H1 (cell line): ENCODE measurements around the gene FBXO5. TPM values are rescaled to one million over a fixed set of nuclear protein-coding genes. Genes with fewer than 3 reads are reported as not detected.

Experiments used
- CTCF ChIA-PET: fragments of 300-600 bp; sonication (Branson Sonifier 250); formaldehyde crosslinking; loops from one replicate; lab custom pipeline; 2021; ENCODE audit not compliant: partially characterized antibody; lab: Charles Lee
- POLR2A ChIA-PET: fragments of 300-600 bp; sonication (Branson Sonifier 250); formaldehyde crosslinking; loops from one replicate; lab custom pipeline; 2021; ENCODE audit warnings: inconsistent platforms; ENCODE audit not compliant: partially characterized antibody; lab: Charles Lee
- DNase-seq, 2 experiments: peaks; one replicate each; pipeline versions ENCODE4 v3.0.0 to v3.0.0-alpha.2; 2010 to 2022; ENCODE audit warnings: low spot score in 2 of 2, low read depth in 1 of 2, mixed read lengths in 1 of 2
- FAIRE-seq: peaks from 2 replicates; lab custom pipeline; 2011; peaks lifted over from hg19 to GRCh38; lab: Jason Lieb, UNC
- H2AFZ ChIP-seq: 2 replicates; pipeline ENCODE4 v1.8.1; 2012; ENCODE audit warnings: low read length, inconsistent platforms
- H2AK5ac ChIP-seq: 2 replicates; pipeline ENCODE4 v1.6.1; 2013; ENCODE audit warnings: low read depth, low read length
- H2BK120ac ChIP-seq: replicated peaks from 2 replicates; pipeline ENCODE3; 2013; ENCODE audit warnings: low read depth, low read length, inconsistent platforms
- H2BK12ac ChIP-seq: 2 replicates; pipeline ENCODE4 v1.6.1; 2013; ENCODE audit warnings: low read depth, low read length
- H2BK15ac ChIP-seq: 2 replicates; pipeline ENCODE4 v1.6.1; 2013; ENCODE audit warnings: low read length
- H2BK20ac ChIP-seq: 2 replicates; pipeline ENCODE4 v1.6.1; 2013; ENCODE audit warnings: low read length
- H2BK5ac ChIP-seq: 2 replicates; pipeline ENCODE4 v1.6.1; 2013; ENCODE audit warnings: low read depth, low read length
- H3K14ac ChIP-seq: 2 replicates; pipeline ENCODE4 v1.6.1; 2013; ENCODE audit warnings: inconsistent platforms; ENCODE audit not compliant: insufficient read length
- H3K18ac ChIP-seq: 2 replicates; pipeline ENCODE4 v1.6.1; 2013; ENCODE audit warnings: low read length; ENCODE audit errors: extremely low read depth
- H3K23ac ChIP-seq: 2 replicates; pipeline ENCODE4 v1.6.1; 2013; ENCODE audit warnings: inconsistent platforms; ENCODE audit not compliant: insufficient read length
- H3K23me2 ChIP-seq: 2 replicates; pipeline ENCODE4 v1.6.1; 2013; ENCODE audit warnings: low read depth, low read length
- H3K27ac ChIP-seq: 2 replicates; pipeline ENCODE4 v1.6.1; 2011; ENCODE audit warnings: low read depth, low read length, inconsistent platforms
- H3K27me3 ChIP-seq, 4 experiments: replicated peaks in 1 of 4; 1 replicate in 1 of 4; 2 replicates in 3 of 4; pipeline versions ENCODE4 v1.6.1 to v1.8.1; 2011 to 2013; ENCODE audit warnings: low read length in 3 of 4, mild to moderate bottlenecking in 3 of 4, inconsistent platforms in 2 of 4, mixed read lengths in 2 of 4, moderate library complexity in 1 of 4; ENCODE audit not compliant: control insufficient read depth in 3 of 4, insufficient read depth in 3 of 4; ENCODE audit errors: extremely low read depth in 1 of 4
- H3K36me3 ChIP-seq, 4 experiments: 2 replicates each; pipeline versions ENCODE4 v1.6.1 to v1.8.1; 2011 to 2013; ENCODE audit warnings: mild to moderate bottlenecking in 4 of 4, low read length in 3 of 4, moderate library complexity in 2 of 4, control low read depth in 1 of 4, inconsistent platforms in 1 of 4; ENCODE audit not compliant: insufficient read depth in 4 of 4, control insufficient read depth in 2 of 4
- H3K4ac ChIP-seq: replicated peaks from 2 replicates; pipeline ENCODE3; 2013; ENCODE audit warnings: low read length, low read depth, mixed read lengths, inconsistent platforms; ENCODE audit not compliant: insufficient read length
- H3K4me1 ChIP-seq, 4 experiments: replicated peaks in 1 of 4; 1 replicate in 1 of 4; 2 replicates in 3 of 4; pipeline versions ENCODE4 v1.6.1 to v1.8.1; 2011 to 2013; ENCODE audit warnings: low read length in 3 of 4, inconsistent platforms in 2 of 4, mixed read lengths in 1 of 4; ENCODE audit not compliant: insufficient read depth in 4 of 4, control insufficient read depth in 3 of 4
- H3K4me2 ChIP-seq, 2 experiments: 2 replicates each; pipeline versions ENCODE4 v1.6.1 to v1.8.1; 2011 to 2013; ENCODE audit warnings: low read depth in 2 of 2, low read length in 2 of 2, control low read depth in 1 of 2, inconsistent platforms in 1 of 2, mild to moderate bottlenecking in 1 of 2; ENCODE audit not compliant: insufficient read depth in 1 of 2
- H3K4me3 ChIP-seq, 4 experiments: fragments of 200-600, 300-600 bp in 1 of 4; sonication (generic), shearing (Covaris generic), sonication (Bioruptor Twin) in 1 of 4; 2 replicates each; pipeline versions ENCODE4 v1.5.1 to v1.8.1; 2011 to 2016; ENCODE audit warnings: low read length in 4 of 4, low read depth in 3 of 4, control low read depth in 2 of 4, inconsistent platforms in 2 of 4, mild to moderate bottlenecking in 2 of 4, mixed read lengths in 1 of 4, moderate library complexity in 1 of 4; ENCODE audit not compliant: insufficient read depth in 2 of 4; ENCODE audit errors: extremely low read depth in 1 of 4
- H3K56ac ChIP-seq: replicated peaks from 2 replicates; pipeline ENCODE3; 2013; ENCODE audit warnings: low read depth, mild to moderate bottlenecking, mixed read lengths, low read length, inconsistent platforms; ENCODE audit not compliant: insufficient read length
- H3K79me1 ChIP-seq: 2 replicates; pipeline ENCODE4 v1.6.1; 2013; ENCODE audit warnings: low read depth, low read length, control low read depth
- H3K79me2 ChIP-seq, 2 experiments: 2 replicates each; pipeline versions ENCODE4 v1.6.1 to v1.8.1; 2012 to 2013; ENCODE audit warnings: low read length in 2 of 2, mild to moderate bottlenecking in 2 of 2, inconsistent platforms in 1 of 2; ENCODE audit not compliant: insufficient read depth in 2 of 2, control insufficient read depth in 1 of 2
- H3K9ac ChIP-seq, 4 experiments: replicated peaks in 1 of 4; 1 replicate in 1 of 4; 2 replicates in 3 of 4; pipeline versions ENCODE4 v1.6.1 to v1.8.1; 2011 to 2013; ENCODE audit warnings: low read depth in 3 of 4, low read length in 3 of 4, control low read depth in 2 of 4, mild to moderate bottlenecking in 2 of 4, moderate library complexity in 2 of 4, inconsistent platforms in 1 of 4; ENCODE audit errors: extremely low read depth in 1 of 4
- H3K9me3 ChIP-seq, 2 experiments: 2 replicates each; pipeline versions ENCODE4 v1.6.1 to v1.8.1; 2012 to 2013; ENCODE audit warnings: mild to moderate bottlenecking in 2 of 2, moderate library complexity in 2 of 2, control low read depth in 1 of 2, inconsistent platforms in 1 of 2, low read depth in 1 of 2, low read length in 1 of 2, mixed read lengths in 1 of 2; ENCODE audit not compliant: insufficient read depth in 2 of 2
- H4K20me1 ChIP-seq, 2 experiments: replicated peaks in 1 of 2; 2 replicates each; pipeline versions ENCODE3 to v1.8.1; 2011 to 2013; ENCODE audit warnings: inconsistent platforms in 2 of 2, low read length in 2 of 2, mild to moderate bottlenecking in 1 of 2; ENCODE audit not compliant: insufficient read depth in 2 of 2, control insufficient read depth in 1 of 2
- H4K5ac ChIP-seq: 2 replicates; pipeline ENCODE4 v1.6.1; 2013; ENCODE audit warnings: low read length, low read depth, mixed read lengths, inconsistent platforms; ENCODE audit not compliant: insufficient read length
- H4K8ac ChIP-seq: 2 replicates; pipeline ENCODE4 v1.8.0; 2013; ENCODE audit warnings: mild to moderate bottlenecking, moderate library complexity, low read length, inconsistent platforms; ENCODE audit not compliant: insufficient read depth; ENCODE audit errors: extremely low read depth
- H4K91ac ChIP-seq: replicated peaks from 2 replicates; pipeline ENCODE3; 2013; ENCODE audit warnings: low read length, mixed read lengths, inconsistent platforms; ENCODE audit not compliant: insufficient read length
- WGBS, 2 experiments: shearing (Covaris generic) in 1 of 2; methylation state at CpG; one replicate each; pipeline versions ENCODE4 v1.1.6 to v1.1.7; 2013 to 2015; ENCODE audit warnings: low lambda C conversion rate in 2 of 2, mixed read lengths in 2 of 2, inconsistent platforms in 1 of 2, low coverage in 1 of 2, missing lambda C conversion rate in 1 of 2; ENCODE audit not compliant: insufficient replicate concordance in 2 of 2, insufficient coverage in 1 of 2, insufficient read length in 1 of 2; ENCODE audit errors: extremely low coverage in 1 of 2, missing lambda C conversion rate in 1 of 2; 5-methylcytosine and 5-hydroxymethylcytosine counted together
- polyA plus RNA-seq, 7 experiments: library from polyadenylated mRNA; depleted of rRNA in 3 of 7; stranded (reverse) in 5 of 7; unstranded in 2 of 7; fragments of >200 nt in 5 of 7; fragments of 200-250 nt in 2 of 7; gene quantifications; 1 replicate in 5 of 7; 2 replicates in 1 of 7; 4 replicates in 1 of 7; pipeline versions ENCODE4 v1.2.1 to v1.2.3, GENCODE V29; 2011 to 2013; ENCODE audit warnings: missing spikeins in 2 of 7, mixed read lengths in 2 of 7
- total RNA-seq: library from RNA; stranded (reverse); fragmentation: NEBNext Ultra II Directional; extraction: Animal tissue kit (Norgen Biotek cat#: 25700); gene quantifications from 2 replicates; pipeline ENCODE4 v1.2.1, GENCODE V29; 2021

FBXO5 gene
- total and polyA plus RNA-seq, 2 of the 8 experiments (the other 6 are each of a cell fraction or from before 2014, with no cell fraction given) = 13.7 to 55.1 TPM

DNA sequence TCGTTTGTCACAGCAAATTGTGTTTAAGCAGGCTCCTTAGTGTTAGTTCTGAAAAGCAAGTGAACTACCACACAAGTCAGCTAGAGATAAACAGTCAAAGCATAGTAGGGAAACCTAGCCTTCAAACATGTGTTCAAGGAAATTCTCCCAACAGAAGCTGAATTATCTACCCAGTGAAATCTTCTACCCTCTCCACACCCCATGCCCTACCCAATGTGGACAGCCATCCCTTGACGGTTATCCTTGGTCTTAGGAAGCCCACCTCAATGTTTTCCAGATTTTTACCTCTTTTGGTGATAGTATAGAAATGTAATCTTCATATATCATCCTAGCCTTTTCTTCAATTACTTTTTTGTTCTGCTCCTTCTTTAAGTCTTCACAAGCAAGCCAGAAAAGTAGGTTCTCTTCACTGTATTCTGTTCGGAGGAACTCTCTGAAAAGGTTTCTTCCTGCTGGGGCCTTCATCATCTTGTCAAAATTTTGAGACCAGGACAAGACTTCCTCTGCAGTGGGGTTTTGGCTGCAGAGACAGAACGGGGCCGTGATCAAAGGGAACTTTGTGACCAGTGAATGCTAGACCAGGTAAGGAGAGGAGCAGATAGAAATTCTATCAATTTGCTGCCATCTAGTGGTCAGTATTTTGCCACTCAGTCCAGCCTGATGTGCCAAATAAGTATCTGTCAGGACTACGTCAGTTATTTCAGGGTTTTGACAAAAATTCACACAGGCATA, 41.3 kb upstream of the FBXO5 start:
- H3K9me3 ChIP-seq = no peaks in the 10 kb centered on the region
- 76% methylated on average over 6 of the region's 6 CpGs; no CpG with 5 or more reads in 1 of the 2 experiments for whole genome bisulfite sequencing, 2 experiments
- H3K23ac ChIP-seq = no peak overlapping the region
- no peak overlapping the region for H2BK5ac ChIP-seq
- H4K20me1 ChIP-seq = no peaks in the 10 kb centered on the region
- DNase-seq (peak; percentile 19 to 54), FAIRE-seq (peak; percentile 83)
- ChIA-PET POLR2A (no interaction called here), CTCF (interaction anchor here (0.6 to 1.6 kb wide), 12 partner anchors 8 to 801 kb away, joined by 3 to 6 read pairs (median 3); no protein-coding TSS in a partner anchor)
- H4K5ac ChIP-seq = no peak overlapping the region
- H3K27ac ChIP-seq = no peak overlapping the region
- H4K91ac ChIP-seq = no peak overlapping the region
- no peaks in the 10 kb centered on the region for H3K79me2 ChIP-seq
- no peak overlapping the region for H3K56ac ChIP-seq
- no peak overlapping the region for H2BK12ac ChIP-seq
- no peak overlapping the region for H2AFZ ChIP-seq
- H2BK120ac ChIP-seq = no peak overlapping the region
- no peak overlapping the region for H3K14ac ChIP-seq
- H3K27me3 ChIP-seq = no peaks in the 10 kb centered on the region
- H3K79me1 ChIP-seq = no peaks in the 10 kb centered on the region
- no peak overlapping the region for H3K4ac ChIP-seq
- no peaks in the 10 kb centered on the region for H3K23me2 ChIP-seq
- H3K4me3 ChIP-seq = no peak overlapping the region
- no peak overlapping the region for H3K18ac ChIP-seq
- no peak overlapping the region for H2AK5ac ChIP-seq
- no peaks in the 10 kb centered on the region for H3K36me3 ChIP-seq
- no peak overlapping the region for H2BK20ac ChIP-seq
- H3K4me1 ChIP-seq = no peaks in the 10 kb centered on the region
- no peak overlapping the region for H3K9ac ChIP-seq
- no peak overlapping the region for H2BK15ac ChIP-seq
- no peak overlapping the region for H4K8ac ChIP-seq
- H3K4me2 ChIP-seq = no peak overlapping the region
